Hepatocyte (in vitro differentiated cells): ENCODE measurements around the gene TEX38.

Source experiments
- EZH2 ChIP-seq: fragments of 200-600 bp; sonication (generic); IDR thresholded peaks from 2 replicates; pipeline ENCODE4 v1.6.1; 2016; ENCODE audit warnings: antibody characterized with exemption, mild to moderate bottlenecking, borderline replicate concordance
- EZH2phosphoT487 ChIP-seq: fragments of 200-600 bp; sonication (generic); IDR thresholded peaks from one replicate; pipeline ENCODE4 v1.6.1; 2018; ENCODE audit warnings: antibody characterized with exemption, mild to moderate bottlenecking, low read depth, moderate library complexity; ENCODE audit not compliant: unreplicated experiment, severe bottlenecking
- TF ChIP-seq, protein P1 (sequence below): fragments of 200-600 bp; sonication (generic); IDR thresholded peaks from 2 replicates; pipeline ENCODE4 v1.5.1; 2016; ENCODE audit warnings: antibody characterized with exemption, mild to moderate bottlenecking; ENCODE audit not compliant: poor library complexity

DNA sequence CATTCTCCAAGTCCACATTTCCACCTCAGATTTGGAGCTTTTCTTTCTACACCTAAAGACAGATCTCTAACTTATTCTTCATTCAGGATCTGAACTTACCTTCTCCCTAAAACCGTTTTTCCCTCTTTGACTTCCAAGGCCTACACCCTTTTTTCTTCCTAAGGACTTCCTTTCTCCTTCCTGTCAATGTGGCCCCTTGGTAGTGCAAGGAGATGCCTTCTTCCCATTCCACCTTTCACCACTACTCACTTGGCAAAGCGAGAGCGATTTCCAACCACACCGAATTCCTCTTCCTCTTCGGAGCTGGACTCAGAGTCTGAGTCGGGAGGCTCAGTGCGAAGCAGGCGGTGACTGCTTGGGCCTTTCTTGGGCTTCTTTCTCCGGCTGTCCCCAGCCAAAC, 46.0 kb downstream of the TEX38 start:
- no peak for TF ChIP-seq EZH2
- TF ChIP-seq, protein P1, sequence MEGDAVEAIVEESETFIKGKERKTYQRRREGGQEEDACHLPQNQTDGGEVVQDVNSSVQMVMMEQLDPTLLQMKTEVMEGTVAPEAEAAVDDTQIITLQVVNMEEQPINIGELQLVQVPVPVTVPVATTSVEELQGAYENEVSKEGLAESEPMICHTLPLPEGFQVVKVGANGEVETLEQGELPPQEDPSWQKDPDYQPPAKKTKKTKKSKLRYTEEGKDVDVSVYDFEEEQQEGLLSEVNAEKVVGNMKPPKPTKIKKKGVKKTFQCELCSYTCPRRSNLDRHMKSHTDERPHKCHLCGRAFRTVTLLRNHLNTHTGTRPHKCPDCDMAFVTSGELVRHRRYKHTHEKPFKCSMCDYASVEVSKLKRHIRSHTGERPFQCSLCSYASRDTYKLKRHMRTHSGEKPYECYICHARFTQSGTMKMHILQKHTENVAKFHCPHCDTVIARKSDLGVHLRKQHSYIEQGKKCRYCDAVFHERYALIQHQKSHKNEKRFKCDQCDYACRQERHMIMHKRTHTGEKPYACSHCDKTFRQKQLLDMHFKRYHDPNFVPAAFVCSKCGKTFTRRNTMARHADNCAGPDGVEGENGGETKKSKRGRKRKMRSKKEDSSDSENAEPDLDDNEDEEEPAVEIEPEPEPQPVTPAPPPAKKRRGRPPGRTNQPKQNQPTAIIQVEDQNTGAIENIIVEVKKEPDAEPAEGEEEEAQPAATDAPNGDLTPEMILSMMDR: no peak
- TF ChIP-seq EZH2phosphoT487: no peak
